ENCODE results near the gene WIZ.

DNA sequence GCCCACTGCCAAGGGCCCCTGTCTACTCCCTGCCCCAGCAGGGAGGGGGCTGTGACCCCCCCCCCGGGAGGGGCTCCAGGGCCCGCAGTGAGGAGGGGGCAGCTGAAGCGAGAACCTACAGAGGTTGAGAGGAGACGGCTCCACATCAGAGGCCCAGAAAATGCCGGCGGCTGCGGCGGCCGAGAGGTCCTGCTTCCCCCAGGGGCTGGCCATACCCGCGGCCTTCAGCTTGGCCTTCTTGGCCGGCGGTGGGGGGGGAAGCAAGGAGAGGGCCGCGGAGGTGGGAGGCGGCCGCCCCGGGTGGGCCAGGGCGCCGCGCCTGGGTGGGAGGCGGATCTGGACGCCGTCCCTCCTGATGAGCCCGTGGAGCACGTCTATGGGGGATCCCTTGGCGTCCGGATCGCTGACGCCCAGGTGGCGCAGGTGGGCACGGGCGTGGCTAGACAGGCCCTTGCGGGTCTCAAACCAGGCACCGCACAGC, 21.7 kb downstream of the WIZ start:
- no peak for TF ChIP-seq CTCF (IDR thresholded peaks at IDR 0.05)
- no peak for TF ChIP-seq POLR2AphosphoS5 (IDR thresholded peaks at IDR 0.05)

Measured in prostate gland (tissue), 2 donors.